OCI-LY1 (cell line): ENCODE measurements around the gene TCF4.
A peak's percentile ranks its signal among the peaks of the same experiment; 100 is the strongest.

Experiments
- H2AFZ ChIP-seq: fragments of 200-600 bp; sonication (generic), shearing (Covaris generic); 2 replicates; pipeline ENCODE4 v1.6.0; 2014; ENCODE audit warnings: antibody characterized with exemption, mild to moderate bottlenecking, low read length
- H3F3A ChIP-seq: fragments of 200-600 bp; sonication (generic), shearing (Covaris generic); 2 replicates; pipeline ENCODE4 v1.6.0; 2014; ENCODE audit warnings: mild to moderate bottlenecking, antibody characterized with exemption, low read length, moderate library complexity; ENCODE audit not compliant: insufficient read depth
- H3K27ac ChIP-seq: fragments of 200-600 bp; sonication (generic); 2 replicates; pipeline ENCODE4 v1.5.1; 2014; ENCODE audit warnings: low read length, mixed run types, mild to moderate bottlenecking, low read depth; ENCODE audit not compliant: poor library complexity, severe bottlenecking
- H3K27me3 ChIP-seq: fragments of 200-600 bp; sonication (generic); 2 replicates; pipeline ENCODE4 v1.6.0; 2014; ENCODE audit warnings: antibody characterized with exemption, mild to moderate bottlenecking, low read length, moderate library complexity; ENCODE audit not compliant: insufficient read depth
- H3K36me3 ChIP-seq: fragments of 200-600 bp; sonication (generic); 2 replicates; pipeline ENCODE4 v1.6.1; 2014; ENCODE audit warnings: mild to moderate bottlenecking, antibody characterized with exemption, low read length, moderate library complexity, mixed read lengths; ENCODE audit not compliant: insufficient read depth
- H3K4me1 ChIP-seq: fragments of 200-600 bp; sonication (generic); 2 replicates; pipeline ENCODE4 v1.5.1; 2014; ENCODE audit warnings: mild to moderate bottlenecking, low read length, moderate library complexity; ENCODE audit not compliant: insufficient read depth, severe bottlenecking
- H3K4me2 ChIP-seq: fragments of 200-600 bp; sonication (generic), shearing (Covaris generic); 2 replicates; pipeline ENCODE4 v1.6.1; 2014; ENCODE audit warnings: low read length
- H3K4me3 ChIP-seq: fragments of 200-600 bp; sonication (generic); 2 replicates; pipeline ENCODE4 v1.5.1; 2014; ENCODE audit warnings: low read length, low read depth, mild to moderate bottlenecking, mixed read lengths; ENCODE audit not compliant: poor library complexity, severe bottlenecking
- H3K79me2 ChIP-seq: fragments of 200-600 bp; shearing (Covaris generic); 2 replicates; pipeline ENCODE4 v1.6.1; 2016; ENCODE audit warnings: mixed run types, low read length, mixed read lengths; ENCODE audit not compliant: insufficient read depth
- H3K9ac ChIP-seq: fragments of 200-600 bp; sonication (generic), shearing (Covaris generic); 2 replicates; pipeline ENCODE4 v1.6.1; 2014; ENCODE audit warnings: mild to moderate bottlenecking, low read length, mixed read lengths
- H3K9me2 ChIP-seq: fragments of 200-600 bp; sonication (generic), shearing (Covaris generic); 2 replicates; pipeline ENCODE4 v1.6.1; 2014; ENCODE audit warnings: low read depth, mild to moderate bottlenecking, low read length, mixed read lengths
- H3K9me3 ChIP-seq: fragments of 200-600 bp; shearing (Covaris generic); 2 replicates; pipeline ENCODE4 v1.6.1; 2014; ENCODE audit warnings: low read length, mixed read lengths
- H4K20me1 ChIP-seq: fragments of 200-600 bp; sonication (generic), shearing (Covaris generic); 2 replicates; pipeline ENCODE4 v1.6.0; 2016; ENCODE audit warnings: mild to moderate bottlenecking, low read length; ENCODE audit not compliant: insufficient read depth
- CTCF ChIP-seq: fragments of 200-600 bp; sonication (generic), shearing (Covaris generic); IDR thresholded peaks from 2 replicates; pipeline ENCODE4 v1.5.1; 2017; ENCODE audit warnings: mild to moderate bottlenecking, antibody characterized with exemption, low read length, moderate library complexity, mixed read lengths
- EZH2 ChIP-seq: fragments of 200-600 bp; sonication (generic), shearing (Covaris generic); IDR thresholded peaks from 2 replicates; pipeline ENCODE4 v1.8.0; 2017; ENCODE audit warnings: borderline replicate concordance, mixed run types, mild to moderate bottlenecking, antibody characterized with exemption, low read length, moderate library complexity, mixed read lengths

Gene TCF4

GRCh38 chr18:55477499-55477859 is 110.5 kb downstream of the TCF4 start:
- H3F3A ChIP-seq = no peaks in the 10 kb centered on the region
- peak overlapping the region; percentile 80 for H3K27ac ChIP-seq
- H3K4me3 ChIP-seq = peak overlapping the region; percentile 60
- peaks cover 52% of the 10 kb centered on the region for H3K4me1 ChIP-seq
- no peaks in the 10 kb centered on the region for H3K27me3 ChIP-seq
- H3K79me2 ChIP-seq = peaks cover 10% of the 10 kb centered on the region
- 0 out of 2 replicates have a peak, but pooled peaks cover 8% of the 10 kb centered on the region for H3K36me3 ChIP-seq
- no peaks in the 10 kb centered on the region for H3K9me3 ChIP-seq
- H3K4me2 ChIP-seq = peak overlapping the region; percentile 96
- H3K9me2 ChIP-seq = no peaks in the 10 kb centered on the region
- TF ChIP-seq CTCF (no peak), EZH2 (no peak)
- no peaks in the 10 kb centered on the region for H4K20me1 ChIP-seq
- H2AFZ ChIP-seq = no peak overlapping the region
- H3K9ac ChIP-seq = peak overlapping the region; percentile 67

- H3K27ac ChIP-seq = no peak overlapping the region
- H3K4me2 ChIP-seq = no peak overlapping the region
- no peak overlapping the region for H3K9ac ChIP-seq
- 0 out of 2 replicates have a peak, but pooled peaks cover 11% of the 10 kb centered on the region for H3K36me3 ChIP-seq
- no peak for TF ChIP-seq EZH2
- no peak for TF ChIP-seq CTCF
- no peaks in the 10 kb centered on the region for H4K20me1 ChIP-seq
- peaks cover 67% of the 10 kb centered on the region for H3K4me1 ChIP-seq
- H2AFZ ChIP-seq = no peak overlapping the region
- peaks cover 7% of the 10 kb centered on the region; the same call in 1 of the 2 replicates for H3K79me2 ChIP-seq
- H3K4me3 ChIP-seq = no peak overlapping the region
- H3F3A ChIP-seq = no peaks in the 10 kb centered on the region
- no peaks in the 10 kb centered on the region for H3K9me2 ChIP-seq
- H3K9me3 ChIP-seq = no peaks in the 10 kb centered on the region
- no peaks in the 10 kb centered on the region for H3K27me3 ChIP-seq
Observed at GRCh38 chr18:55475916-55476315, 112.1 kb downstream of the TCF4 start.

DNA sequence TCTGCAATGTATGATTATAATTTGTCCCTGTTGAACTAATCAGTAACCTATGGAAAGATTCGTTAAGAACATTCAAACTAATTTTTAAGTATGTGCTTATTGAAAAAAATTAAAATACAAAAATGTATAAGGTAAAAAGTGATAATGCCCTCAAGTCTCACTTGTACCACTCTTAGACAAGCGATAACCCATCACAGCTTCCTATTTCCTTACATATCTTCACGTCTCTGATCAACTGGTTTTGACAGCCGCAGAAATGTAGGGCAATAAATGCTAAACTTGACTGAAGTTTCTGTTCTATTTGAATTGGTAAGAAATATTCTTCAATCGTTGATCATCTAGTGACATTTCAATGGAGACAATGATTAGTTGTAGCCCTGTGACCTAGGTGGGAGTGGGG is 112.5 kb downstream of the TCF4 start:
- no peaks in the 10 kb centered on the region for H4K20me1 ChIP-seq
- no peaks in the 10 kb centered on the region for H3K27me3 ChIP-seq
- TF ChIP-seq EZH2 = no peak
- TF ChIP-seq CTCF = no peak
- no peak overlapping the region for H3K9ac ChIP-seq
- H3K79me2 ChIP-seq = peaks cover 7% of the 10 kb centered on the region; the same call in 1 of the 2 replicates
- H3F3A ChIP-seq = no peaks in the 10 kb centered on the region
- no peak overlapping the region for H3K4me3 ChIP-seq
- no peak overlapping the region for H3K27ac ChIP-seq
- H3K4me2 ChIP-seq = no peak overlapping the region
- peaks cover 70% of the 10 kb centered on the region for H3K4me1 ChIP-seq
- H3K36me3 ChIP-seq = 0 out of 2 replicates have a peak, but pooled peaks cover 11% of the 10 kb centered on the region
- H3K9me3 ChIP-seq = no peaks in the 10 kb centered on the region
- no peak overlapping the region for H2AFZ ChIP-seq
- no peaks in the 10 kb centered on the region for H3K9me2 ChIP-seq
